ENCODE data around the gene VWC2L.

- no peak for TF ChIP-seq CTCF (IDR thresholded peaks at IDR 0.05)
- no peak for TF ChIP-seq ZFX (IDR thresholded peaks at IDR 0.05; ENCODE audit: borderline replicate concordance)
Measured at GRCh38 chr2:214503568-214503967, 92.7 kb downstream of the VWC2L start.
